Measurements from ENCODE around the gene NFATC4.

DNA sequence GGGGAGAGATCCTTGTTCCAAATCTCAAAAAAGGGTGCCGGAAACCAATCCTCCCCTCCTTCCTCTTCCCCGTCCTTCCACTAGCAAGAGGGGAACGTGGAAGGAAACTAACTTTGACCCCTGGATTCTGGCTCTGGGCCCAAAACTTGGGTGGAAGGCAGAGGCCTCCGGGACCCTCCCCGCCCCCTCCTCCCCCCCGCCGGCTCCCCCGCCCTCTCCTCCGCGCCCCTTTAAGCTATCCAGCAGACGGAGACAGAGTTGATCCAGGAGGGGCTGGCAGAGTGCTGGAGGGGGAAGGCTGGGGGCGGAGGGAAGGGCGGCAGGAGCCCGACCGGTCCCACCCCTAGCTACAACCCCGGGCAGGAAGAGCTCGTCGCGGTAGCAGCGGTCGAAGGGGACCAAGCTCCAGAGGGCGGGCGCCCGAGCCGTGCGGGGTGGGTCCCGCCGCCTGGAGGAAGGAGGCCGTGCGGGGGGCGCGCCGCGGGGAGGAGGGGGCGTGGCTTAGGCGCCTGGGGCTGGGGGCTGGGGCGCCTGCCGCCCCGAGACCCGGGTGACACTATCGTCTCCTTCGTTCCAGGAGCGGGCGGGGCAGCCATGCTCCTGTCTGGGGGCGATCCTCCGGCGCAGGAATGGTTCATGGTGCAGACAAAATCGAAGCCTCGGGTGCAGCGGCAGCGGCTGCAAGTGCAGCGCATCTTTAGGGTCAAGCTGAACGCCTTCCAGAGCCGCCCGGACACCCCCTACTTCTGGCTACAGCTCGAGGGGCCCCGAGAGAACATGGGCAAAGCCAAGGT, 30.9 kb downstream of the NFATC4 start, which contains the start of gene NYNRIN:
- TF ChIP-seq CTCF (IDR thresholded peaks at IDR 0.05 in 2 of 3, conservative IDR thresholded peaks at IDR 0.05 in 1 of 3; ENCODE audit: borderline replicate concordance in 1 of 3, insufficient read depth in 1 of 3, low read depth in 2 of 3, low read length in 2 of 3): no peak
- no peak for TF ChIP-seq EZH2 (IDR thresholded peaks at IDR 0.05)
- TF ChIP-seq POLR2A (IDR thresholded peaks at IDR 0.05; ENCODE audit: borderline replicate concordance, extremely low read depth, insufficient read depth, insufficient read length): no peak
- no peak for TF ChIP-seq MAX (IDR thresholded peaks at IDR 0.05)
- no peak for TF ChIP-seq POLR2AphosphoS5 (IDR thresholded peaks at IDR 0.05; ENCODE audit: low read depth, low read length)
- TF ChIP-seq SIN3A (IDR thresholded peaks at IDR 0.05; ENCODE audit: low read depth): no peak
